G401.6 (cell line): ENCODE results near the gene GOSR2.
A peak's percentile ranks its signal among the peaks of the same experiment; 100 is the strongest.
"Not testable (repeated sequence)": the region's sequence is repeated elsewhere in the genome, so short reads cannot be mapped to it uniquely, and the experiment has no call there.

Experiments used
- FAIRE-seq: peaks from 2 replicates; lab custom pipeline; 2012; peaks lifted over from hg19 to GRCh38; lab: Jason Lieb, UNC

GOSR2 gene

GRCh38 chr17:46930051-46930450, 7.1 kb downstream of the GOSR2 start:
- no peak for FAIRE-seq

- no peak for FAIRE-seq
Observed at GRCh38 chr17:46931596-46931995, 8.6 kb downstream of the GOSR2 start.

- FAIRE-seq = no peak
Observed at GRCh38 chr17:46935658-46936266, 12.8 kb downstream of the GOSR2 start.

GRCh38 chr17:46940692-46941404, 17.9 kb downstream of the GOSR2 start:
- FAIRE-seq = peak; percentile 60

GRCh38 chr17:46942441-46943217, 19.7 kb downstream of the GOSR2 start:
- peak; percentile 87 for FAIRE-seq

GRCh38 chr17:46943218-46943500, 20.2 kb downstream of the GOSR2 start:
- no peak for FAIRE-seq

- FAIRE-seq = no peak
Observed at GRCh38 chr17:46943501-46944393, 20.8 kb downstream of the GOSR2 start.

GRCh38 chr17:46944931-46945330, 22.0 kb downstream of the GOSR2 start:
- no peak for FAIRE-seq

GRCh38 chr17:46947216-46947615, 24.3 kb downstream of the GOSR2 start:
- no peak for FAIRE-seq

GRCh38 chr17:46948544-46948943, 25.6 kb downstream of the GOSR2 start:
- no peak for FAIRE-seq

- FAIRE-seq = no peak
Observed at GRCh38 chr17:46949291-46950174, 26.6 kb downstream of the GOSR2 start.

- FAIRE-seq = no peak
Observed at GRCh38 chr17:46950342-46950996, 27.5 kb downstream of the GOSR2 start.

GRCh38 chr17:46950997-46951621, 28.1 kb downstream of the GOSR2 start:
- FAIRE-seq = no peak

GRCh38 chr17:46951706-46952105, 28.7 kb downstream of the GOSR2 start:
- no peak for FAIRE-seq

GRCh38 chr17:46952115-46952514, 29.2 kb downstream of the GOSR2 start:
- FAIRE-seq = no peak

- not testable (repeated sequence) for FAIRE-seq
Observed at GRCh38 chr17:46953191-46953590, 30.2 kb downstream of the GOSR2 start.

GRCh38 chr17:46958041-46958591, 35.2 kb downstream of the GOSR2 start:
- no peak for FAIRE-seq

GRCh38 chr17:46960152-46960551, 37.2 kb downstream of the GOSR2 start:
- no peak for FAIRE-seq

- FAIRE-seq = no peak
Observed at GRCh38 chr17:46962374-46962790, 39.4 kb downstream of the GOSR2 start.

GRCh38 chr17:46963571-46963970, 40.6 kb downstream of the GOSR2 start:
- no peak for FAIRE-seq
